Heart left ventricle (tissue), 13 donors: ENCODE measurements around the gene SESN1.

Experiments used
- CTCF ChIP-seq, 12 donors: fragments of 200-600 bp; sonication (generic) in 4 of 12; IDR thresholded peaks; one replicate each; pipeline versions ENCODE4 v1.5.0 to v1.8.0; 2018 to 2022; ENCODE audit warnings: antibody characterized with exemption in 12 of 12, mild to moderate bottlenecking in 5 of 12
- POLR2A ChIP-seq, 2 donors: fragments of 450-650 bp; IDR thresholded peaks; one replicate each; pipeline ENCODE4 v1.6.1; 2017; ENCODE audit warnings: antibody characterized with exemption in 2 of 2, mild to moderate bottlenecking in 2 of 2, moderate library complexity in 2 of 2
- donor health status: ischemic (EF 13 %, LVEDD 7.1; RV severe dilation, severe dysfunction).
- donor health status: DM: no; HTN: yes; CAD: no.
- donor health status: DM: no; HTN: no; CAD: no.
- donor health status: ischemic (EF 25% LVEDD 6.9; RV normal size, moderate dysfunction).
- donor health status: ischemic (EF 25% LVEDD 5.7; RV mildly dilated, moderate dysfunction).
- donor health status: ischemic (EF 35%, LVEDD 5.7; RV mildly dilated, moderate dysfunction).
- donor health status: nonischemic (EF 11% LVEDD 7.7; RV severe dilation, severe dysfunction).
- donor health status: DM: yes; HTN: yes; CAD: no.
- donor health status: PGD.
- donor health status: ischemic (EF 29% LVEDD 5.4; RV normal size, mild dysfunction).
- donor health status: nonischemic (EF 23%, LVEDD 6.1; RV moderate dilation, normal function).

DNA sequence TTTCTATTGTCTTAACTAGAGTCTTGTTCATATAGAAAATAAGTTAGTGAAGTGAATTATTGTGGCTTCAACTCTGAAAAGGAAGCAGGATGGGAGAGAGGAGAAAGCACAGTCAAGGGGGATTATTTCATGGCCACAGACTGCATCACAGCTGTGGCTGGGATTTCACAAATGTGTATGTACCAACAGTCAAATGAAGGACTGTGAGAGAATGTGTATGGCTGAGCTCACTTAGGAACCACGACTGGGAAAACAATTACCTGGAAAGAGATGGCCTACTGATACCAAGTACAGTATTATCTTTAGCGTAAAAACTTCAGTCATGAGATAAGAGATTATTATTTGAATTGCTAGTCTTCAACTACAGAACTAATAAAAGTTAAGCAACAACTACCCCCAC lies 54.9 kb downstream of the SESN1 start:
- no peak for TF ChIP-seq CTCF (IDR thresholded peaks at IDR 0.05)
- TF ChIP-seq POLR2A (IDR thresholded peaks at IDR 0.05), result no peak
